ENCODE results near the gene SPARC. TPM values are rescaled to one million over a fixed set of nuclear protein-coding genes. Genes with fewer than 3 reads are reported as not detected.

SPARC gene
- 1,000 to 10,000 TPM; 1,647 to 5,045 TPM for total RNA-seq
- 1,000 to 10,000 TPM; 1,757 to 2,413 (median 2,169) TPM for polyA plus RNA-seq (ENCODE audit: insufficient read length in 6 of 6)
- long read RNA-seq, donor 1, transcript SPARC-202 (4 exons, 1,598 nt), result minor isoform, 18 of 797 reads
- long read RNA-seq, donor 1, transcript SPARC-201 (10 exons, 3,701 nt), result major isoform, 377 of 797 reads
- long read RNA-seq, donor 1, transcript SPARC-203 (4 exons, 864 nt), result minor isoform, 9 of 797 reads
- long read RNA-seq, donor 1, partial matches to known transcripts, result 299 of 797 reads
- long read RNA-seq, donor 1, other reads (novel, unspliced or antisense), result 92 of 797 reads
- long read RNA-seq, donor 2, transcript SPARC-201 (10 exons, 3,701 nt), result major isoform, 315 of 550 reads
- long read RNA-seq, donor 2, transcript SPARC-202 (4 exons, 1,598 nt), result minor isoform, 8 of 550 reads
- long read RNA-seq, donor 2, transcript SPARC-203 (4 exons, 864 nt), result minor isoform, 12 of 550 reads
- long read RNA-seq, donor 2, partial matches to known transcripts, result 193 of 550 reads
- long read RNA-seq, donor 2, other reads (novel, unspliced or antisense), result 21 of 550 reads
- long read RNA-seq, donor 3, transcript SPARC-203 (4 exons, 864 nt), result minor isoform, 5 of 426 reads
- long read RNA-seq, donor 3, transcript SPARC-201 (10 exons, 3,701 nt), result major isoform, 295 of 426 reads
- long read RNA-seq, donor 3, transcript SPARC-202 (4 exons, 1,598 nt), result minor isoform, 7 of 426 reads
- long read RNA-seq, donor 3, partial matches to known transcripts, result 80 of 426 reads
- long read RNA-seq, donor 3, other reads (novel, unspliced or antisense), result 39 of 426 reads
- long read RNA-seq, donor 4, transcript SPARC-202 (4 exons, 1,598 nt), result minor isoform, 10 of 1,466 reads
- long read RNA-seq, donor 4, transcript SPARC-201 (10 exons, 3,701 nt), result major isoform, 982 of 1,466 reads
- long read RNA-seq, donor 4, partial matches to known transcripts, result 209 of 1,466 reads
- long read RNA-seq, donor 4, other reads (novel, unspliced or antisense), result 265 of 1,466 reads
- long read RNA-seq, donor 5, transcript SPARC-201 (10 exons, 3,701 nt), result major isoform, 287 of 548 reads
- long read RNA-seq, donor 5, transcript SPARC-203 (4 exons, 864 nt), result minor isoform, 9 of 548 reads
- long read RNA-seq, donor 5, transcript SPARC-202 (4 exons, 1,598 nt), result minor isoform, 7 of 548 reads
- long read RNA-seq, donor 5, partial matches to known transcripts, result 182 of 548 reads
- long read RNA-seq, donor 5, other reads (novel, unspliced or antisense), result 63 of 548 reads
- long read RNA-seq, donor 6, transcript SPARC-202 (4 exons, 1,598 nt), result minor isoform, 5 of 370 reads
- long read RNA-seq, donor 6, transcript SPARC-201 (10 exons, 3,701 nt), result major isoform, 238 of 370 reads
- long read RNA-seq, donor 6, partial matches to known transcripts, result 68 of 370 reads
- long read RNA-seq, donor 6, other reads (novel, unspliced or antisense), result 56 of 370 reads
- long read RNA-seq, donor 7, transcript SPARC-201 (10 exons, 3,701 nt), result major isoform, 144 of 175 reads
- long read RNA-seq, donor 7, partial matches to known transcripts, result 20 of 175 reads
- long read RNA-seq, donor 7, other reads (novel, unspliced or antisense), result 9 of 175 reads
- long read RNA-seq, donor 8, transcript SPARC-203 (4 exons, 864 nt), result minor isoform, 13 of 507 reads
- long read RNA-seq, donor 8, transcript SPARC-201 (10 exons, 3,701 nt), result major isoform, 298 of 507 reads
- long read RNA-seq, donor 8, transcript SPARC-202 (4 exons, 1,598 nt), result minor isoform, 9 of 507 reads
- long read RNA-seq, donor 8, partial matches to known transcripts, result 134 of 507 reads
- long read RNA-seq, donor 8, other reads (novel, unspliced or antisense), result 53 of 507 reads
- long read RNA-seq, donor 9, partial matches to known transcripts, result 0 of 2 reads
- long read RNA-seq, donor 9, other reads (novel, unspliced or antisense), result 0 of 2 reads
- long read RNA-seq, donor 10, transcript SPARC-202 (4 exons, 1,598 nt), result minor isoform, 7 of 484 reads
- long read RNA-seq, donor 10, transcript SPARC-201 (10 exons, 3,701 nt), result major isoform, 380 of 484 reads
- long read RNA-seq, donor 10, partial matches to known transcripts, result 67 of 484 reads
- long read RNA-seq, donor 10, other reads (novel, unspliced or antisense), result 30 of 484 reads
- long read RNA-seq, donor 11, transcript SPARC-203 (4 exons, 864 nt), result minor isoform, 6 of 334 reads
- long read RNA-seq, donor 11, transcript SPARC-202 (4 exons, 1,598 nt), result minor isoform, 6 of 334 reads
- long read RNA-seq, donor 11, transcript SPARC-201 (10 exons, 3,701 nt), result major isoform, 209 of 334 reads
- long read RNA-seq, donor 11, partial matches to known transcripts, result 102 of 334 reads
- long read RNA-seq, donor 11, other reads (novel, unspliced or antisense), result 11 of 334 reads
- long read RNA-seq, donor 12, transcript SPARC-202 (4 exons, 1,598 nt), result minor isoform, 5 of 508 reads
- long read RNA-seq, donor 12, transcript SPARC-201 (10 exons, 3,701 nt), result major isoform, 359 of 508 reads
- long read RNA-seq, donor 12, transcript SPARC-203 (4 exons, 864 nt), result minor isoform, 5 of 508 reads
- long read RNA-seq, donor 12, partial matches to known transcripts, result 113 of 508 reads
- long read RNA-seq, donor 12, other reads (novel, unspliced or antisense), result 26 of 508 reads

- peak within 1 kb of the TSS; percentile 83 to 94 for H3K27ac ChIP-seq
- H3K4me3 ChIP-seq, result peak within 1 kb of the TSS; percentile 52 to 56
- no peaks in the 10 kb centered on the region for H3K36me3 ChIP-seq
- H3K27me3 ChIP-seq, result peaks cover 0 to 7% of the 10 kb centered on the region in 2 donors
- intact Hi-C loops (cut with DNase I), result no loop called here
- TF ChIP-seq CTCF (IDR thresholded peaks at IDR 0.05), result no peak
- H3K9me3 ChIP-seq, result no peaks in the 10 kb centered on the region
- H3K4me1 ChIP-seq, result peaks cover 19 to 53% of the 10 kb centered on the region in 2 donors
- DNase-seq, result peak; percentile 76 to 94 (median 84)
- peak; percentile 87 for ATAC-seq
Observed at GRCh38 chr5:151686674-151687407, at the start of gene SPARC. Gene SPARC, minus strand, starts transcription at chr5:151686915. Its CDS starts 10,727 bp downstream, at chr5:151676188.

GRCh38 chr5:151735646-151736045, 48.9 kb upstream of the SPARC start:
- H3K27me3 ChIP-seq, result no peaks in the 10 kb centered on the region
- TF ChIP-seq CTCF (IDR thresholded peaks at IDR 0.05), result no peak
- intact Hi-C loops (cut with DNase I), result no loop called here
- no peak for DNase-seq
- H3K4me3 ChIP-seq, result no peak overlapping the region
- H3K27ac ChIP-seq, result no peak overlapping the region
- H3K4me1 ChIP-seq, result peaks cover 7 to 8% of the 10 kb centered on the region in 2 donors
- ATAC-seq, result no peak
- no peaks in the 10 kb centered on the region for H3K9me3 ChIP-seq
- H3K36me3 ChIP-seq, result no peaks in the 10 kb centered on the region

GRCh38 chr5:151734064-151734408, 47.3 kb upstream of the SPARC start:
- Histone ChIP-seq H3K36me3 (no peaks in the 10 kb centered on the region), H3K4me3 (no peak overlapping the region), H3K9me3 (peaks cover 0 to 10% of the 10 kb centered on the region in 2 donors), H3K27me3 (no peaks in the 10 kb centered on the region), H3K27ac (no peak overlapping the region), H3K4me1 (no peaks in the 10 kb centered on the region)
- TF ChIP-seq CTCF (IDR thresholded peaks at IDR 0.05), result no peak
- no peak for DNase-seq
- intact Hi-C loops (cut with DNase I), result no loop called here
- no peak for ATAC-seq

All from left lung (tissue), 14 donors.